A549 (cell line): ENCODE measurements around the gene AR. TPM values are rescaled to one million over a fixed set of nuclear protein-coding genes. Genes with fewer than 3 reads are reported as not detected.

Source experiments
- ATAC-seq, 2 experiments: fragments of 200-7000 bp in 1 of 2; fragments of >200 bp in 1 of 2; cut with Nextera tagmentation in 1 of 2; cut with Tn5 transposase in 1 of 2; 3 replicates each; pipeline versions ENCODE4 v1.8.0 to v1.9.1; 2018 to 2020; ENCODE audit warnings: mild to moderate bottlenecking in 1 of 2, moderate library complexity in 1 of 2
- CTCF ChIA-PET: fragments of 300-600 bp; sonication (Branson Sonifier 250); formaldehyde crosslinking; extraction: SDS; loops from one replicate; lab custom pipeline; 2021; ENCODE audit warnings: antibody characterized with exemption, inconsistent platforms; lab: Yijun Ruan, JAX
- POLR2A ChIA-PET: fragments of 350-600 bp; formaldehyde crosslinking; extraction: SDS; loops from one replicate; lab custom pipeline; 2021; ENCODE audit warnings: antibody characterized with exemption, inconsistent platforms; lab: Yijun Ruan, JAX
- DNase-seq, 2 experiments: peaks; one replicate each; pipeline versions ENCODE4 v3.0.0 to v3.0.0-alpha.2; 2011 to 2016; ENCODE audit warnings: low read depth in 1 of 2, low spot score in 1 of 2
- FAIRE-seq: peaks from 2 replicates; lab custom pipeline; 2011; peaks lifted over from hg19 to GRCh38; lab: Jason Lieb, UNC
- H3K27ac ChIP-seq, 2 experiments: fragments of >200 bp; sonication (Bioruptor Twin); formaldehyde crosslinking; 3 replicates each; pipeline ENCODE4 v1.5.1; 2016 to 2017
- H3K4me1 ChIP-seq: fragments of >200 bp; sonication (Bioruptor Twin); formaldehyde crosslinking; 3 replicates; pipeline ENCODE4 v1.6.1; 2016
- H3K4me2 ChIP-seq: fragments of >200 bp; sonication (Bioruptor Twin); formaldehyde crosslinking; 3 replicates; pipeline ENCODE4 v1.6.1; 2016
- H3K4me3 ChIP-seq: fragments of >200 bp; sonication (Bioruptor Twin); formaldehyde crosslinking; 3 replicates; pipeline ENCODE4 v1.5.1; 2016
- H3K9me3 ChIP-seq: fragments of >200 bp; sonication (Bioruptor Twin); formaldehyde crosslinking; 3 replicates; pipeline ENCODE4 v1.6.1; 2016
- ATOH8 ChIP-seq: fragments of 250-450 bp; sonication (Bioruptor Pico); IDR thresholded peaks from 2 replicates; pipeline ENCODE4 v1.5.0; 2020; ENCODE audit warnings: low read depth, mild to moderate bottlenecking, moderate library complexity
- CBX2 ChIP-seq: fragments of 200-600 bp; sonication (generic); IDR thresholded peaks from 2 replicates; pipeline ENCODE4 v1.6.1; 2016; ENCODE audit warnings: low read depth, mild to moderate bottlenecking, borderline replicate concordance
- CBX8 ChIP-seq: fragments of 200-600 bp; sonication (generic); IDR thresholded peaks from 2 replicates; pipeline ENCODE4 v1.6.1; 2016
- CHD2 ChIP-seq: fragments of 150-350 bp; IDR thresholded peaks from 2 replicates; pipeline ENCODE4 v1.6.1; 2014; ENCODE audit warnings: low read length; ENCODE audit not compliant: partially characterized antibody
- CHD4 ChIP-seq: fragments of 200-600 bp; sonication (generic); IDR thresholded peaks from 2 replicates; pipeline ENCODE4 v1.6.1; 2016; ENCODE audit warnings: antibody characterized with exemption, mild to moderate bottlenecking, borderline replicate concordance
- E2F6 ChIP-seq: IDR thresholded peaks from 2 replicates; pipeline ENCODE4 v1.6.1; 2012; ENCODE audit warnings: low read depth, borderline replicate concordance
- EHMT2 ChIP-seq: fragments of 200-600 bp; sonication (generic); IDR thresholded peaks from 2 replicates; pipeline ENCODE4 v1.6.1; 2016; ENCODE audit warnings: antibody characterized with exemption, low read depth, mild to moderate bottlenecking, moderate library complexity
- HOXB13 ChIP-seq: fragments of 250-450 bp; sonication (Bioruptor Pico); IDR thresholded peaks from 2 replicates; pipeline ENCODE4 v1.5.0; 2020; ENCODE audit warnings: low read depth, mild to moderate bottlenecking, moderate library complexity
- HOXB5 ChIP-seq: fragments of 250-450 bp; sonication (Bioruptor Pico); IDR thresholded peaks from 2 replicates; pipeline ENCODE4 v1.5.0; 2020; ENCODE audit warnings: mild to moderate bottlenecking, moderate library complexity
- JUNB ChIP-seq: fragments of >200 bp; sonication (Bioruptor Twin); formaldehyde crosslinking; IDR thresholded peaks from 2 replicates; pipeline ENCODE4 v1.6.1; 2016
- KDM1A ChIP-seq: fragments of 200-600 bp; sonication (generic); IDR thresholded peaks from 2 replicates; pipeline ENCODE4 v1.6.1; 2016; ENCODE audit warnings: low read depth, mild to moderate bottlenecking
- MAFK ChIP-seq: fragments of 450-650 bp; IDR thresholded peaks from 2 replicates; pipeline ENCODE4 v1.6.1; 2014; ENCODE audit not compliant: partially characterized antibody
- MYC ChIP-seq: IDR thresholded peaks from 2 replicates; pipeline ENCODE4 v1.6.1; 2012; ENCODE audit warnings: mild to moderate bottlenecking, inconsistent platforms, low read length, improper control_type of control experiment, borderline replicate concordance
- NR3C1 ChIP-seq: fragments of >200 bp; sonication (Bioruptor Twin); formaldehyde crosslinking; IDR thresholded peaks from 3 replicates; pipeline ENCODE4 v1.6.1; 2017
- PBX3 ChIP-seq: IDR thresholded peaks from 2 replicates; pipeline ENCODE4 v1.6.1; 2012
- PHF8 ChIP-seq: fragments of 200-600 bp; sonication (generic); IDR thresholded peaks from 2 replicates; pipeline ENCODE4 v1.6.1; 2016; ENCODE audit warnings: low read depth, mild to moderate bottlenecking, antibody characterized with exemption, moderate library complexity, borderline replicate concordance
- POLR2A ChIP-seq: IDR thresholded peaks from 2 replicates; pipeline ENCODE4 v1.6.1; 2012; ENCODE audit warnings: mild to moderate bottlenecking, low read length
- RAD21 ChIP-seq, 2 experiments: fragments of >200 bp in 1 of 2; sonication (Bioruptor Twin) in 1 of 2; formaldehyde crosslinking in 1 of 2; IDR thresholded peaks in 1 of 2; conservative IDR thresholded peaks in 1 of 2; 2 replicates in 1 of 2; 3 replicates in 1 of 2; pipeline ENCODE4 v1.6.1; 2012 to 2018; ENCODE audit warnings: inconsistent platforms in 1 of 2
- RARB ChIP-seq: fragments of 250-450 bp; sonication (Bioruptor Pico); IDR thresholded peaks from 2 replicates; pipeline ENCODE4 v1.8.0; 2021; ENCODE audit warnings: mild to moderate bottlenecking, moderate library complexity
- RFX5 ChIP-seq: fragments of 450-650 bp; IDR thresholded peaks from 2 replicates; pipeline ENCODE4 v1.7.1; 2014; ENCODE audit warnings: antibody characterized with exemption, mild to moderate bottlenecking, moderate library complexity
- RNF2 ChIP-seq: fragments of 200-600 bp; sonication (generic); IDR thresholded peaks from 2 replicates; pipeline ENCODE4 v1.6.1; 2016; ENCODE audit warnings: low read depth, mild to moderate bottlenecking, antibody characterized with exemption, moderate library complexity, borderline replicate concordance
- SMC3 ChIP-seq: fragments of >200 bp; sonication (Bioruptor Twin); formaldehyde crosslinking; IDR thresholded peaks from 3 replicates; pipeline ENCODE4 v1.6.1; 2018; ENCODE audit warnings: inconsistent platforms
- TFCP2L1 ChIP-seq: fragments of 250-450 bp; sonication (Bioruptor Pico); IDR thresholded peaks from 2 replicates; pipeline ENCODE4 v1.5.0; 2021; ENCODE audit warnings: mild to moderate bottlenecking
- TP53 ChIP-seq: fragments of 250-450 bp; sonication (Bioruptor Pico); IDR thresholded peaks from 2 replicates; pipeline ENCODE4 v1.5.0; 2021; ENCODE audit warnings: mild to moderate bottlenecking, moderate library complexity
- USF2 ChIP-seq: fragments of 450-650 bp; IDR thresholded peaks from 2 replicates; pipeline ENCODE4 v1.6.1; 2014; ENCODE audit warnings: antibody characterized with exemption
- ZNF302 ChIP-seq: fragments of 250-450 bp; sonication (Bioruptor Pico); IDR thresholded peaks from 2 replicates; pipeline ENCODE4 v1.9.0; 2021; ENCODE audit warnings: inconsistent platforms, mild to moderate bottlenecking, moderate library complexity
- WGBS: methylation state at CpG from one replicate; pipeline ENCODE4 v1.1.6; 2017; ENCODE audit errors: missing lambda C conversion rate; 5-methylcytosine and 5-hydroxymethylcytosine counted together
- polyA plus RNA-seq, 4 experiments: library from polyadenylated mRNA; depleted of rRNA in 3 of 4; stranded (reverse); fragments of >200 nt; fragmentation: RNase III in 1 of 4; extraction: RNeasy Plus Mini Kit Qiagen cat#74134 plus additional on column Dnase treatment in 1 of 4; gene quantifications; 2 replicates in 3 of 4; 3 replicates in 1 of 4; pipeline ENCODE4 v1.2.3, GENCODE V29; 2011 to 2017

Gene AR
- polyA plus RNA-seq, 2 of the 4 experiments (the other 2 are of a cell fraction): 2.2 to 8.7 TPM

- 65% methylated on average over 4 of the region's 4 CpGs for WGBS
- CTCF ChIA-PET: no interaction called here
- Histone ChIP-seq H3K4me3 (no peak overlapping the region), H3K9me3 (no peaks in the 10 kb centered on the region), H3K4me2 (no peak overlapping the region)
- ATAC-seq: no peak
- no peak for TF ChIP-seq CHD4
- TF ChIP-seq RAD21 (conservative IDR thresholded peaks at IDR 0.05 in 1 of 2, IDR thresholded peaks at IDR 0.05 in 1 of 2): no peak
- no peak for TF ChIP-seq HOXB13 (CRISPR knock-in tag)
- no peak for TF ChIP-seq USF2
- no peak for TF ChIP-seq POLR2A
- TF ChIP-seq HOXB5 (CRISPR knock-in tag): no peak
- TF ChIP-seq RARB: no peak
- TF ChIP-seq CHD2: no peak
- TF ChIP-seq ZNF302 (CRISPR knock-in tag): no peak
- no peak for TF ChIP-seq RNF2
- TF ChIP-seq MAFK: no peak
- no peak for TF ChIP-seq E2F6
- TF ChIP-seq MYC: no peak
- TF ChIP-seq RFX5: no peak
- no peak for TF ChIP-seq TFCP2L1
- no peak for TF ChIP-seq KDM1A
- TF ChIP-seq SMC3: no peak
- TF ChIP-seq TP53 (CRISPR knock-in tag): no peak
- TF ChIP-seq CBX8: no peak
- TF ChIP-seq CBX2: no peak
- TF ChIP-seq, all 56 proteins: peak for 0
- Histone ChIP-seq H3K4me1 (no peaks in the 10 kb centered on the region), H3K27ac (no peak overlapping the region)
- POLR2A ChIA-PET: no interaction called here
- DNase-seq (no peak), FAIRE-seq (no peak)
Measured at GRCh38 chrX:67648361-67648760, 104.5 kb downstream of the AR start.

- ChIA-PET POLR2A (no interaction called here), CTCF (no interaction called here)
- FAIRE-seq (no peak), ATAC-seq (no peak), DNase-seq (no peak)
- Histone ChIP-seq H3K4me2 (no peak overlapping the region), H3K9me3 (no peaks in the 10 kb centered on the region), H3K4me1 (no peaks in the 10 kb centered on the region), H3K27ac (no peak overlapping the region), H3K4me3 (no peak overlapping the region)
- 48% methylated on average over 6 of the region's 6 CpGs for WGBS
- TF ChIP-seq PHF8 (no peak), CBX2 (no peak), RNF2 (no peak), SMC3 (no peak), USF2 (no peak), NR3C1 (no peak), JUNB (no peak), RARB (no peak), EHMT2 (no peak), POLR2A (no peak), PBX3 (no peak), CBX8 (no peak), ATOH8 (CRISPR knock-in tag) (no peak)
Measured at GRCh38 chrX:67651437-67652142, 107.8 kb downstream of the AR start.
